PC-3 (cell line): ENCODE results near the gene ANO4. TPM values are rescaled to one million over a fixed set of nuclear protein-coding genes. Genes with fewer than 3 reads are reported as not detected.

Experiments used
- ATAC-seq: fragments of 200-7000 bp; cut with Tn5 transposase; 2 replicates; pipeline ENCODE4 v1.9.1; 2020; ENCODE audit warnings: mild to moderate bottlenecking, moderate library complexity
- BruUV-seq: library from RNA; stranded (reverse); fragments of 400-500 nt; replicated peaks from 2 replicates; lab custom pipeline; 2021; lab: Mats Ljungman, UMichigan
- CTCF ChIA-PET: fragments of 300-600 bp; sonication (Branson Sonifier 250); formaldehyde crosslinking; loops from one replicate; lab custom pipeline; 2022; ENCODE audit warnings: antibody characterized with exemption; lab: Charles Lee
- POLR2A ChIA-PET: fragments of 300-600 bp; sonication (Branson Sonifier 250); formaldehyde crosslinking; loops from one replicate; lab custom pipeline; 2022; ENCODE audit warnings: antibody characterized with exemption; ENCODE audit not compliant: unreplicated experiment; lab: Charles Lee
- DNase-seq: peaks from one replicate; pipeline ENCODE4 v3.0.0-alpha.2; 2015
- H2AFZ ChIP-seq: fragments of 300-600 bp; sonication (generic); 2 replicates; pipeline ENCODE4 v1.6.0; 2016; ENCODE audit warnings: antibody characterized with exemption, low read length
- H3F3A ChIP-seq: fragments of 300-600 bp; sonication (generic); one replicate; pipeline ENCODE4 v1.6.0; 2017; ENCODE audit warnings: antibody characterized with exemption, low read length, control low read depth, mild to moderate bottlenecking; ENCODE audit not compliant: unreplicated experiment
- H3K27ac ChIP-seq: fragments of 300-600 bp; sonication (generic); 2 replicates; pipeline ENCODE4 v1.5.1; 2016; ENCODE audit warnings: mild to moderate bottlenecking, low read length
- H3K27me3 ChIP-seq: fragments of 300-600 bp; sonication (generic); 2 replicates; pipeline ENCODE4 v1.6.1; 2016; ENCODE audit warnings: low read length, mixed read lengths
- H3K36me3 ChIP-seq: fragments of 300-600 bp; sonication (generic); 2 replicates; pipeline ENCODE4 v1.6.1; 2016; ENCODE audit warnings: low read depth, mixed run types, low read length, mixed read lengths
- H3K4me1 ChIP-seq: fragments of 300-600 bp; sonication (generic); 2 replicates; pipeline ENCODE4 v1.5.1; 2016; ENCODE audit warnings: low read length; ENCODE audit not compliant: insufficient read depth
- H3K4me2 ChIP-seq: fragments of 300-600 bp; sonication (generic); 2 replicates; pipeline ENCODE4 v1.6.0; 2016; ENCODE audit warnings: low read length
- H3K4me3 ChIP-seq: fragments of 300-600 bp; sonication (generic); 2 replicates; pipeline ENCODE4 v1.5.1; 2016; ENCODE audit warnings: mild to moderate bottlenecking, low read length, mixed read lengths
- H3K79me2 ChIP-seq: fragments of 300-600 bp; sonication (generic); 2 replicates; pipeline ENCODE4 v1.6.1; 2017; ENCODE audit warnings: low read length, mixed read lengths
- H3K9ac ChIP-seq: fragments of 300-600 bp; sonication (generic); 2 replicates; pipeline ENCODE4 v1.6.0; 2016; ENCODE audit warnings: mild to moderate bottlenecking, low read length
- H3K9me2 ChIP-seq: fragments of 300-600 bp; sonication (generic); replicated peaks from 2 replicates; pipeline ENCODE4 v1.6.1; 2016; ENCODE audit warnings: mixed run types, low read length, mixed read lengths
- H3K9me3 ChIP-seq: fragments of 300-600 bp; sonication (generic); 2 replicates; pipeline ENCODE4 v1.6.1; 2016; ENCODE audit warnings: low read length, mixed read lengths
- H4K20me1 ChIP-seq: fragments of 300-600 bp; sonication (generic); 2 replicates; pipeline ENCODE4 v1.6.1; 2016; ENCODE audit warnings: low read length, mixed read lengths
- CTCF ChIP-seq: fragments of 300-600 bp; sonication (generic); conservative IDR thresholded peaks from 2 replicates; pipeline ENCODE4 v1.5.1; 2017; ENCODE audit warnings: antibody characterized with exemption, low read depth, mild to moderate bottlenecking, low read length
- EZH2 ChIP-seq: fragments of 300-600 bp; sonication (generic); IDR thresholded peaks from one replicate; pipeline ENCODE4 v1.6.1; 2017; ENCODE audit warnings: antibody characterized with exemption, mild to moderate bottlenecking, low read length; ENCODE audit not compliant: unreplicated experiment
- EZH2phosphoT487 ChIP-seq: fragments of 300-600 bp; sonication (generic); IDR thresholded peaks from 2 replicates; pipeline ENCODE4 v1.6.1; 2018; ENCODE audit warnings: mild to moderate bottlenecking, antibody characterized with exemption, low read length, borderline replicate concordance
- intact Hi-C: fragments of 100-400 bp; cut with micrococcal nuclease; formaldehyde crosslinking; loops from 2 replicates; pipeline ENCODE4 v1.9.0; 2023
- total RNA-seq: library from RNA; depleted of rRNA; stranded (reverse); fragments of >200 nt; gene quantifications from 2 replicates; pipeline ENCODE4 v1.2.3, GENCODE V29; 2014

The ANO4 gene
- total RNA-seq, 1 experiment from 2014 or later: not detected

GRCh38 chr12:100851637-100852036 is 57.1 kb downstream of the ANO4 start:
- Histone ChIP-seq H3F3A (no peaks in the 10 kb centered on the region), H2AFZ (no peak overlapping the region), H3K27ac (no peak overlapping the region), H3K4me3 (no peak overlapping the region), H3K4me2 (no peak overlapping the region), H3K36me3 (no peaks in the 10 kb centered on the region), H3K9me2 (0 out of 2 replicates have a peak, but pooled peaks cover 3% of the 10 kb centered on the region), H3K27me3 (no peaks in the 10 kb centered on the region), H3K79me2 (no peaks in the 10 kb centered on the region), H4K20me1 (no peaks in the 10 kb centered on the region), H3K4me1 (no peaks in the 10 kb centered on the region), H3K9ac (no peak overlapping the region), H3K9me3 (no peaks in the 10 kb centered on the region)
- no TSS peak for BruUV-seq
- CTCF ChIA-PET: no interaction called here
- no peak for DNase-seq
- ATAC-seq: no peak
- TF ChIP-seq CTCF (no peak), EZH2 (no peak), EZH2phosphoT487 (no peak)
- POLR2A ChIA-PET: no interaction called here
- intact Hi-C loops: no loop called here

- Histone ChIP-seq H3K9me3 (no peaks in the 10 kb centered on the region), H3K36me3 (no peaks in the 10 kb centered on the region), H4K20me1 (no peaks in the 10 kb centered on the region), H3K79me2 (no peaks in the 10 kb centered on the region), H3K4me1 (peaks cover 5% of the 10 kb centered on the region; the same call in 1 of the 2 replicates), H3F3A (no peaks in the 10 kb centered on the region), H3K27me3 (no peaks in the 10 kb centered on the region), H2AFZ (no peak overlapping the region), H3K9me2 (no peaks in the 10 kb centered on the region), H3K4me3 (no peak overlapping the region), H3K9ac (no peak overlapping the region), H3K4me2 (no peak overlapping the region), H3K27ac (no peak overlapping the region)
- no TSS peak for BruUV-seq
- TF ChIP-seq EZH2phosphoT487 (no peak), CTCF (no peak), EZH2 (no peak)
- no peak for DNase-seq
- CTCF ChIA-PET: no interaction called here
- intact Hi-C loops: no loop called here
- POLR2A ChIA-PET: no interaction called here
- no peak for ATAC-seq
Observed at GRCh38 chr12:100857418-100857817, 62.8 kb downstream of the ANO4 start.

- no peak for ATAC-seq
- H4K20me1 ChIP-seq: no peaks in the 10 kb centered on the region
- intact Hi-C loops: no loop called here
- no peaks in the 10 kb centered on the region for H3F3A ChIP-seq
- no peak overlapping the region for H2AFZ ChIP-seq
- no peak for TF ChIP-seq EZH2phosphoT487
- no peak for TF ChIP-seq EZH2
- TF ChIP-seq CTCF: no peak
- no peaks in the 10 kb centered on the region for H3K27me3 ChIP-seq
- no peak overlapping the region for H3K9ac ChIP-seq
- ChIA-PET CTCF (no interaction called here), POLR2A (no interaction called here)
- peaks cover 5% of the 10 kb centered on the region; the same call in 1 of the 2 replicates for H3K4me1 ChIP-seq
- H3K9me2 ChIP-seq: no peaks in the 10 kb centered on the region
- H3K9me3 ChIP-seq: no peaks in the 10 kb centered on the region
- no peak overlapping the region for H3K4me3 ChIP-seq
- no peak for DNase-seq
- no peak overlapping the region for H3K27ac ChIP-seq
- H3K4me2 ChIP-seq: no peak overlapping the region
- H3K79me2 ChIP-seq: no peaks in the 10 kb centered on the region
- no TSS peak for BruUV-seq
- no peaks in the 10 kb centered on the region for H3K36me3 ChIP-seq
Observed at GRCh38 chr12:100857971-100858370, 63.4 kb downstream of the ANO4 start.
